Upper lobe of left lung (tissue), 4 donors: ENCODE results near the gene CARD19.
A peak's percentile ranks its signal among the peaks of the same experiment; 100 is the strongest.

Experiments used
- POLR2A ChIP-seq, 4 donors: fragments of 450-650 bp; IDR thresholded peaks; one replicate each; pipeline ENCODE4 v1.5.1; 2016 to 2017; ENCODE audit warnings: antibody characterized with exemption in 4 of 4, mild to moderate bottlenecking in 2 of 4
- POLR2AphosphoS5 ChIP-seq, 2 donors: sonication (generic); formaldehyde crosslinking; IDR thresholded peaks; one replicate each; pipeline ENCODE4 v1.5.1; 2017; ENCODE audit warnings: antibody characterized with exemption in 2 of 2

- TF ChIP-seq POLR2A (IDR thresholded peaks at IDR 0.05) (peak in 3 of 4 donors; percentile 93 to 99 (median 99)), POLR2AphosphoS5 (IDR thresholded peaks at IDR 0.05) (peak; percentile 91 to 97)
Observed at GRCh38 chr9:93096131-93096802, at the start of gene CARD19.
